Activated effector memory CD4-positive, alpha-beta T cell treated with Interleukin-2 at 50 U/mL for 16 hours (primary cell): Measurements from ENCODE around the gene ZNF526.

Experiments used
- DNase-seq: peaks from one replicate; pipeline ENCODE4 v3.0.0-alpha.2; 2020

Gene ZNF526

GRCh38 chr19:42219812-42220750, at the start of gene ZNF526:
ZNF526 (plus strand) TSS chr19:42220312; CDS start chr19:42224404, 4,092 bp downstream.
- DNase-seq = peak; percentile 96

- no peak for DNase-seq
Observed at GRCh38 chr19:42170715-42171114, 49.4 kb upstream of the ZNF526 start.

- no peak for DNase-seq
Observed at GRCh38 chr19:42172261-42172660, 47.9 kb upstream of the ZNF526 start.

GRCh38 chr19:42173695-42174094, 46.4 kb upstream of the ZNF526 start:
- no peak for DNase-seq

GRCh38 chr19:42174188-42174587, 45.9 kb upstream of the ZNF526 start:
- DNase-seq = no peak

- DNase-seq = no peak
Observed at GRCh38 chr19:42174958-42175734, 45.0 kb upstream of the ZNF526 start.

GRCh38 chr19:42175952-42176648, 44.0 kb upstream of the ZNF526 start:
- DNase-seq = no peak

GRCh38 chr19:42176649-42176989, 43.5 kb upstream of the ZNF526 start:
- DNase-seq = peak; percentile 9

- DNase-seq = peak; percentile 66
Observed at GRCh38 chr19:42176990-42177685, 43.0 kb upstream of the ZNF526 start.

GRCh38 chr19:42177686-42178019, 42.5 kb upstream of the ZNF526 start:
- DNase-seq = no peak

GRCh38 chr19:42178791-42179674, 41.1 kb upstream of the ZNF526 start:
- no peak for DNase-seq

- DNase-seq = peak; percentile 49
Observed at GRCh38 chr19:42184401-42184861, 35.7 kb upstream of the ZNF526 start.

- peak; percentile 25 for DNase-seq
Observed at GRCh38 chr19:42185277-42185676, 34.8 kb upstream of the ZNF526 start.

- no peak for DNase-seq
Observed at GRCh38 chr19:42188665-42189064, 31.4 kb upstream of the ZNF526 start.

- no peak for DNase-seq
Observed at GRCh38 chr19:42189133-42189532, 31.0 kb upstream of the ZNF526 start.

GRCh38 chr19:42191330-42191729, 28.8 kb upstream of the ZNF526 start:
- DNase-seq = no peak

GRCh38 chr19:42191855-42192254, 28.3 kb upstream of the ZNF526 start:
- DNase-seq = no peak

GRCh38 chr19:42193294-42193693, 26.8 kb upstream of the ZNF526 start:
- DNase-seq = no peak

- DNase-seq = no peak
Observed at GRCh38 chr19:42193706-42194105, 26.4 kb upstream of the ZNF526 start.

- no peak for DNase-seq
Observed at GRCh38 chr19:42196011-42197001, 23.8 kb upstream of the ZNF526 start.
